OCI-LY1 (cell line): ENCODE data around the gene CCDC85C.

Experiments used
- EZH2 ChIP-seq: fragments of 200-600 bp; sonication (generic), shearing (Covaris generic); IDR thresholded peaks from 2 replicates; pipeline ENCODE4 v1.8.0; 2017; ENCODE audit warnings: borderline replicate concordance, mixed run types, mild to moderate bottlenecking, antibody characterized with exemption, low read length, moderate library complexity, mixed read lengths
- TF ChIP-seq, protein P1 (sequence below): fragments of 200-600 bp; sonication (generic), shearing (Covaris generic); IDR thresholded peaks from 2 replicates; pipeline ENCODE4 v1.5.1; 2017; ENCODE audit warnings: mild to moderate bottlenecking, antibody characterized with exemption, low read length, moderate library complexity, mixed read lengths

DNA sequence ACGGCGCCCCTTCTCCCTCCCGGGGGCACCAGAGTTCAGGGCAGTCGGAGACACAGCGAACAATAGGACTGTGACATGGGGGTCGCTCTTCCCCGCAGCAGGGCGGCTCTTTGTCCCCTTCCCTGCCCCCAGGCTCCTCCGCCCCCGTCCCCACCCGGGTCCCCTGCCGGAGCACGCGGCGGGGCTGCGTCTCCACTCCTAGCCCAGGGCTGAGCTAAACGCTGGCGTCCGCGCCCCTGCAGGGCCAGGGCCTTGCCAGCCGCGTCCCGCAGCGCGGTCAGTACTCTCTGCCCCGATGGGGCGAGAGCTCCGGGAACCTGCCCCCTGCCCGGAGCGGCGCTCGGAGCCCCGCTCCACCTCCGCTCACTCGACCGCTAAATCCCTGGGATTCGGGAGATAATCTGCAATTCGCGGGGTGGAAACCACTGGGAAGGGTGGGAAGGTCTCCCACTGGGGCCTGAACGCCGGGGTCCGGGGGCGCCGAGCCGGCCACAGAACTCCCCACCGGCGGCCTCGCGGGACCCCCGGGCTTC is 825 bp upstream of the CCDC85C start:
- TF ChIP-seq, protein P1, sequence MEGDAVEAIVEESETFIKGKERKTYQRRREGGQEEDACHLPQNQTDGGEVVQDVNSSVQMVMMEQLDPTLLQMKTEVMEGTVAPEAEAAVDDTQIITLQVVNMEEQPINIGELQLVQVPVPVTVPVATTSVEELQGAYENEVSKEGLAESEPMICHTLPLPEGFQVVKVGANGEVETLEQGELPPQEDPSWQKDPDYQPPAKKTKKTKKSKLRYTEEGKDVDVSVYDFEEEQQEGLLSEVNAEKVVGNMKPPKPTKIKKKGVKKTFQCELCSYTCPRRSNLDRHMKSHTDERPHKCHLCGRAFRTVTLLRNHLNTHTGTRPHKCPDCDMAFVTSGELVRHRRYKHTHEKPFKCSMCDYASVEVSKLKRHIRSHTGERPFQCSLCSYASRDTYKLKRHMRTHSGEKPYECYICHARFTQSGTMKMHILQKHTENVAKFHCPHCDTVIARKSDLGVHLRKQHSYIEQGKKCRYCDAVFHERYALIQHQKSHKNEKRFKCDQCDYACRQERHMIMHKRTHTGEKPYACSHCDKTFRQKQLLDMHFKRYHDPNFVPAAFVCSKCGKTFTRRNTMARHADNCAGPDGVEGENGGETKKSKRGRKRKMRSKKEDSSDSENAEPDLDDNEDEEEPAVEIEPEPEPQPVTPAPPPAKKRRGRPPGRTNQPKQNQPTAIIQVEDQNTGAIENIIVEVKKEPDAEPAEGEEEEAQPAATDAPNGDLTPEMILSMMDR = no peak
- no peak for TF ChIP-seq EZH2
